GM12801 (cell line): ENCODE results near the gene PKP1.

ENCODE experiments used
- TF ChIP-seq, protein P1 (sequence below): IDR thresholded peaks from one replicate; pipeline ENCODE4 v1.5.1; 2011; ENCODE audit warnings: control low read depth; ENCODE audit not compliant: insufficient read length; ENCODE audit errors: extremely low read depth

Gene PKP1

DNA sequence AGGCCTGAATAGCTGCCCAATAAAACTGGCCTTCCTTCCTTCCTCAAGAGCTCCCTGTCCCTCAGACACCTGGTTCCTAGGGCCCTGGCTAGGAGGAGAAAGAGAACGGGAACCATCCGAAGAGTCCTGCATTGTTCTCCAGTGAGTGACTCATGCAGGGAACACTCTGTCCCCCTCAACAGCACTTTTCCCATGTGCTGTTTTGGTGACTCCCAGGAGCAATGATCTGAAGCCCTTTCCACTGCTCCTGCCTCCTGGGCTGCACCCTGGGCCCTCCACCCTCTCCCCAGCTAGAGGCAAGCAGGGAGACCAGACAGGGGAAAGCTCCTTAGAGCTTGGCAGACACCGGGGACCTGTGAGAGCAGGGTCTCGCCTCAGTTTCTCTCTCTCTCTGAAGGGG is 75.3 kb downstream of the PKP1 start:
- TF ChIP-seq, protein P1, sequence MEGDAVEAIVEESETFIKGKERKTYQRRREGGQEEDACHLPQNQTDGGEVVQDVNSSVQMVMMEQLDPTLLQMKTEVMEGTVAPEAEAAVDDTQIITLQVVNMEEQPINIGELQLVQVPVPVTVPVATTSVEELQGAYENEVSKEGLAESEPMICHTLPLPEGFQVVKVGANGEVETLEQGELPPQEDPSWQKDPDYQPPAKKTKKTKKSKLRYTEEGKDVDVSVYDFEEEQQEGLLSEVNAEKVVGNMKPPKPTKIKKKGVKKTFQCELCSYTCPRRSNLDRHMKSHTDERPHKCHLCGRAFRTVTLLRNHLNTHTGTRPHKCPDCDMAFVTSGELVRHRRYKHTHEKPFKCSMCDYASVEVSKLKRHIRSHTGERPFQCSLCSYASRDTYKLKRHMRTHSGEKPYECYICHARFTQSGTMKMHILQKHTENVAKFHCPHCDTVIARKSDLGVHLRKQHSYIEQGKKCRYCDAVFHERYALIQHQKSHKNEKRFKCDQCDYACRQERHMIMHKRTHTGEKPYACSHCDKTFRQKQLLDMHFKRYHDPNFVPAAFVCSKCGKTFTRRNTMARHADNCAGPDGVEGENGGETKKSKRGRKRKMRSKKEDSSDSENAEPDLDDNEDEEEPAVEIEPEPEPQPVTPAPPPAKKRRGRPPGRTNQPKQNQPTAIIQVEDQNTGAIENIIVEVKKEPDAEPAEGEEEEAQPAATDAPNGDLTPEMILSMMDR: no peak

DNA sequence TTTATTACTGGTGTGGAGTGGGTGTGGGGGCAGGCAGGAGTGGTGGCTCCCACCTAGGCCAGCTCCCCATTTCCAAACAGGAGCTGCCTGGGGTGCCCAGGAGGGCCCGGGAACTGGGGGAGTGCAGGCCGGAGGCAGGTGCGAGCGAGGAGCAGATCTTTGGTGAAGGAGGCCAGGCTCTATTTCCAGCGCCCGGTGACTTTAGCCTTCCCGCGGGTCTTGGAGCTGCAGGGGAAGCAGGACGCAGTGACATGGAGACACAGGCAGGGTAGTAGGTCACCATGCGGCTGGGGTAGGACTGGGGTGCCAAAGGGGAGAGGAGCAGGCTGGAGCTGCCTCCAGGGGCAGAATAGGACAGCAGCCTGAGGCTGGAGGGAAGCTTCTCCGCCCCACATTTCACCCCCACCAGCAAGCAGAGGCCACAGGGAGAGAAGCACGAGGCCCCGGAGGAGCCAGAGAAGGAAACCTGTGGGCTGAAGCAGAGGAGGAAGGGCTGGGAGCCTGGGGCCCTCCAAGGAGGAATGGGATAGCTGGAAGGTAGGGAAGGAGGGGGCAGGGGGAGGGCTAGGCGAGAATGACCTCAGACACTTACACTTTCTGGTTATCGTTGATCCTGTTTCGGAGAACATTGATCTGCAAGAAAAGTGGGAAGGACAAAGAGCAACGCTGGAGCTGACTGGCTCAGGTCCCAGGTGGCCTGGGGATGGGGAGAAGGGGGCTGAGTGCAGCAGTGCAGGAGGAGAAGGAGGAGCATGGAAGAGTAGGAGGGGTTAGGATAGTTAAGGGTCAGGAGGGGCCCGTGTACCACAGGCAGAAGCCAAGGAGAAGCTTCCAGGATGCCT is 75.9 kb downstream of the PKP1 start:
- TF ChIP-seq, protein P1: no peak

DNA sequence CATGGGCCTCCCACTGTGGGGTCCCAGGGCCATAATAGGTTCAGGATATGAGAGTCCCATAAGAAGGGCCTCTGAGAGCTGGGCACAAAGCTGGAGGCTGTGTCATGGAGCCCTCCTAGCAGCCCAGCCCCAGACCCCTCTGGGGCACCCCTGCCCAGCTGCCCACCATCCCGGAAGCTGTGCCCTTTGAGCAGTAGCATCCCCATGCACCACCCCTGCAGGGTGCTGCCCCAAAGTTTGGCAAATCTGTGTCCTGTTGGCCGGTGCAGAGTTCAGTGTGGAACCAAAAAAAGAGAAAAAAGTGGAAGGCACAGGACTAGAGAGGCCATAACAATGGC is 76.5 kb downstream of the PKP1 start:
- TF ChIP-seq, protein P1: no peak

DNA sequence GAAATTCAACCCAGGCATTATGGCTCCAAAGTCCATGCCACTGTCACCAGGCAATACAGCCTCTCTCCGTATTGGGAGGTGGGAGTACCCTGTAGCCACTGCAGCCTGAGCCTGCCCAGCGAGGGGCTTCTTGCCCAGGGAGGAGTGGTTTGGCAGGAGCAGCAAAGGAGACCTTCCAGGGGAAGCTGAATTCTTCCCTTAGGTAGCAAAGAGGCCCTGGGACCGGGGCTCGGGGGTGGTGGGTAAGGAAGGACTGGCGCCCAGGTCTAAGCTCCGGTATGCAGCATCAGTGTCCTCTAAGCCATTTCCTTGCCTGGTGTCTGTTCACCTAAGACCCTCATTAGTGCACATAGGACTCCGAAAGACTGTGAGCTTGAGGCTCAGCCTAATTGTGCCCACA is 77.2 kb downstream of the PKP1 start:
- TF ChIP-seq, protein P1: no peak

DNA sequence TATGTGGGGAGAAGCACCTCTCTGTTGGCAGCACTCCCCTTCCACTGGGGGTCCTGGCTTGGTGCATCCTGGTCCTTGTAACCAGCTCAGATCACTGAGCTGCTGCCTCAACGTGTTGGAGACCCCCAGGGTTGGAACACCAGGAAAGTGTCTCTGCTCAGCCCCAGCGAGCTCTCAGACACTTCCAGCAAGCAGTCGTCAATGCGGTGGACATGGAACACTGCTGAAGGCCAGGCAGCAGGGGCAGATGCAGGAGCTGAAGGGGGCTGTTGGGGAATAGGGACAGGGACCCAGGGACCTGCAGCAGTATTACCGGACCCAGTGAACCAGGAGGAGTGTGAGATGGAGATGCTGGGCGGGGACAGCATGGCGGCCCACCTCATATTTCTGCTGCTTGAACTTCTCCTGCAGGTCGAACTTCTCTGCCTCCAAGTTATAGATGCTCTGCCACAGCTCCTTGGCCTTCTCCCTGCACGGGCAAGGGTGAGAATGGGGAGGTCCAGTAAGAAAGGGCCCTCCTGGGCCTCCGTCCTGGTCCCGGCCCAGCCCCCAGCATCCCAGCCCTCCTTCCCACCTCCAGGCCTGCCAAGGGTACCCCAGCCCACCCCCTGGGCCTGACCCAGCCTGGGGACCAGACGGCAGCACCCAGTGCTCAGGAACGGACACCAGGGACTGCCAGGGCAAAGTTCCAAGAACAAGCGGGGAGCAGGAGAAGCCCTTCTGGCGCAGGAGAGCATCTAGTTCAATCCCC is 77.8 kb downstream of the PKP1 start:
- TF ChIP-seq, protein P1: no peak

DNA sequence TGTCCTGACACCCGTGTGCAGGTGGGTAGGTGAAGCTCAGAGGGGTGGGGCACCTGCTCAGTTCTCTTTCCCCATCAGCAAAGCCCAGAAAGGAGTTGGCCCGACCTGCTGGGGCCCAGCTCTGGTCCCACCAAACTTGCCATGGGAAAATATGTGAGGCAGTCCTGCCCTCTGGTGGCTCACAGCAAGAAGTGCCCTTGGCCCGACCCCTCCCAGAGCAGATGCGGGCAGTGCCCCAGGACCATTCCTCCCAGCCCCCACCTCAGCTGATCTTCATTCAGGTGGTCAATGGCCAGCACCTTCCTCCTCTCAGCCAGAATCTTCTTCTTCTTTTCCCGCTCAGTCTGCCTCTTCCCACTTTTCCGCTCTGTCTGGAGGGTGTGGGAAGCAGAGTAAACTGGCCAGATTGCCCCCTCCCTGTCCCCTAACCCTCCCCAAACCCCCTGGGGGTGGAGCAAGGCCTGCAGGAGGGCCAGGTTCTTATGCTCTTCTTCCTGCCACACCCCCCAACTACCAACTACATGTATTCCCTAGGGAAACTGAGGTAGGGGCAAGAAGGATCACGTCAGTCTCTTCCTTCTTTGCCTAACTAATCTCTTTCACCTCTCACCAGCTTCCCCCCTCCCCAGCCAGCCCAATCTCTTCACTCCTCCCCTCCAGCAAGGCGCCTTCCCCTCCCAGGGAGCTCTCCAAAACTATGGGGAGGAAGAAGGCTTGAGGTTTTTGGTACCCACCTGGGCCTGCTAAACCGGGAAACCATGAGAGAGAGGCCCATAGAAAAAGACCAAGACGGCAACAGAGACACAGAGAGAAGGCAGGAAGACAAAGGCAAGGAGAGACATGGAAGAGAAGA is 78.6 kb downstream of the PKP1 start:
- TF ChIP-seq, protein P1: no peak

DNA sequence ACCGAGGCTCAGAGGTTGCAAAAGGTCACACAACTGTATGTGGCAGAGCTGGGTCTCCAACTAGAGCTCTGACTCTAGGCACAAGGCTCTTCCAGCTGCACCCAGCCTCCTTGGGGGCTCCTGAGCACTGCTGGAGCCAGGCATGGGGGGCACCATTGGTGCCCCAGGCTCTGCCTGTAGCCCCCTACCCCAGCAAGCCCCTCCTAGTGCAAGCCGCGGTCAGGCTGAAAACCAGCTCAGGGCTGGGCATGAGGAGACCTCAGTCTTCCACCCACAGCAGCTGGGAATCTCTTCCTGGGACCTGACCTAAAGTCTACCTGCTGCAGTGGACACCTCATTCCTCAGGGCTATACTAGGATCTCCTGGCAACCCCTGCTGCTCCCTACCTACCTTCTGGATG is 79.6 kb downstream of the PKP1 start:
- TF ChIP-seq, protein P1: no peak
